SK-N-SH treated with all-trans-retinoic acid at 6 μM for 48 hours (cell line): ENCODE results near the gene SLC36A4.
"Not testable (repeated sequence)": the region's sequence is repeated elsewhere in the genome, so short reads cannot be mapped to it uniquely, and the experiment has no call there.

Experiments used
- ATAC-seq: fragments of 200-7000 bp; cut with Tn5 transposase; 3 replicates; pipeline ENCODE4 v1.9.1; 2020; ENCODE audit warnings: mild to moderate bottlenecking, moderate library complexity
- CSRNP3 ChIP-seq: fragments of 250-450 bp; sonication (Bioruptor Pico); IDR thresholded peaks from 2 replicates; pipeline ENCODE4 v1.5.1; 2021; ENCODE audit warnings: mild to moderate bottlenecking, moderate library complexity
- ESRRG ChIP-seq: fragments of 250-450 bp; sonication (Bioruptor Pico); IDR thresholded peaks from 2 replicates; pipeline ENCODE4 v1.6.1; 2021; ENCODE audit warnings: mild to moderate bottlenecking
- GLIS3 ChIP-seq: fragments of 250-450 bp; sonication (Bioruptor Pico); IDR thresholded peaks from 2 replicates; pipeline ENCODE4 v1.5.0; 2020; ENCODE audit warnings: mild to moderate bottlenecking, moderate library complexity
- OSR1 ChIP-seq: fragments of 250-450 bp; sonication (Bioruptor Pico); IDR thresholded peaks from 2 replicates; pipeline ENCODE4 v1.8.0; 2022; ENCODE audit warnings: moderate library complexity, mild to moderate bottlenecking, inconsistent platforms
- PATZ1 ChIP-seq: fragments of 250-450 bp; sonication (Bioruptor Pico); IDR thresholded peaks from 2 replicates; pipeline ENCODE4 v1.8.0; 2020; ENCODE audit warnings: mild to moderate bottlenecking, moderate library complexity, borderline replicate concordance
- POU6F1 ChIP-seq: fragments of 250-450 bp; sonication (Bioruptor Pico); IDR thresholded peaks from 2 replicates; pipeline ENCODE4 v1.8.0; 2021; ENCODE audit warnings: low read depth, mild to moderate bottlenecking, moderate library complexity, borderline replicate concordance
- PPARA ChIP-seq: fragments of 250-450 bp; sonication (Bioruptor Pico); IDR thresholded peaks from 2 replicates; pipeline ENCODE4 v1.5.0; 2020; ENCODE audit warnings: mild to moderate bottlenecking, borderline replicate concordance
- RARB ChIP-seq: fragments of 250-450 bp; sonication (Bioruptor Pico); IDR thresholded peaks from 2 replicates; pipeline ENCODE4 v1.8.0; 2021; ENCODE audit warnings: mild to moderate bottlenecking, moderate library complexity
- TCF4 ChIP-seq: fragments of 250-450 bp; sonication (Bioruptor Pico); IDR thresholded peaks from 2 replicates; pipeline ENCODE4 v1.8.0; 2021; ENCODE audit warnings: mild to moderate bottlenecking, moderate library complexity, borderline replicate concordance
- TOX ChIP-seq: fragments of 250-450 bp; sonication (Bioruptor Pico); IDR thresholded peaks from 2 replicates; pipeline ENCODE4 v1.8.0; 2021; ENCODE audit warnings: mild to moderate bottlenecking, moderate library complexity, borderline replicate concordance
- ZFP3 ChIP-seq: fragments of 250-450 bp; sonication (Bioruptor Pico); IDR thresholded peaks from 2 replicates; pipeline ENCODE4 v1.5.0; 2020; ENCODE audit warnings: mild to moderate bottlenecking, moderate library complexity
- ZFP30 ChIP-seq: fragments of 450-650 bp; formaldehyde crosslinking; IDR thresholded peaks from 2 replicates; pipeline ENCODE4 v1.5.0; 2022; ENCODE audit warnings: mild to moderate bottlenecking, moderate library complexity
- ZNF565 ChIP-seq: fragments of 450-650 bp; formaldehyde crosslinking; conservative IDR thresholded peaks from 2 replicates; pipeline ENCODE4 v1.5.0; 2020; ENCODE audit warnings: low read depth, mild to moderate bottlenecking, moderate library complexity
- ZNF8 ChIP-seq: fragments of 450-650 bp; formaldehyde crosslinking; IDR thresholded peaks from 2 replicates; pipeline ENCODE4 v1.5.0; 2020; ENCODE audit warnings: mild to moderate bottlenecking, moderate library complexity
- TF ChIP-seq, protein P1 (sequence below): fragments of 250-450 bp; sonication (Bioruptor Pico); IDR thresholded peaks from 2 replicates; pipeline ENCODE4 v1.5.1; 2020; ENCODE audit warnings: low read depth, mild to moderate bottlenecking, moderate library complexity
- TF ChIP-seq, protein P2 (sequence below): fragments of 250-450 bp; sonication (Bioruptor Pico); IDR thresholded peaks from 2 replicates; pipeline ENCODE4 v1.5.0; 2020; ENCODE audit warnings: mild to moderate bottlenecking, moderate library complexity

The SLC36A4 gene

DNA sequence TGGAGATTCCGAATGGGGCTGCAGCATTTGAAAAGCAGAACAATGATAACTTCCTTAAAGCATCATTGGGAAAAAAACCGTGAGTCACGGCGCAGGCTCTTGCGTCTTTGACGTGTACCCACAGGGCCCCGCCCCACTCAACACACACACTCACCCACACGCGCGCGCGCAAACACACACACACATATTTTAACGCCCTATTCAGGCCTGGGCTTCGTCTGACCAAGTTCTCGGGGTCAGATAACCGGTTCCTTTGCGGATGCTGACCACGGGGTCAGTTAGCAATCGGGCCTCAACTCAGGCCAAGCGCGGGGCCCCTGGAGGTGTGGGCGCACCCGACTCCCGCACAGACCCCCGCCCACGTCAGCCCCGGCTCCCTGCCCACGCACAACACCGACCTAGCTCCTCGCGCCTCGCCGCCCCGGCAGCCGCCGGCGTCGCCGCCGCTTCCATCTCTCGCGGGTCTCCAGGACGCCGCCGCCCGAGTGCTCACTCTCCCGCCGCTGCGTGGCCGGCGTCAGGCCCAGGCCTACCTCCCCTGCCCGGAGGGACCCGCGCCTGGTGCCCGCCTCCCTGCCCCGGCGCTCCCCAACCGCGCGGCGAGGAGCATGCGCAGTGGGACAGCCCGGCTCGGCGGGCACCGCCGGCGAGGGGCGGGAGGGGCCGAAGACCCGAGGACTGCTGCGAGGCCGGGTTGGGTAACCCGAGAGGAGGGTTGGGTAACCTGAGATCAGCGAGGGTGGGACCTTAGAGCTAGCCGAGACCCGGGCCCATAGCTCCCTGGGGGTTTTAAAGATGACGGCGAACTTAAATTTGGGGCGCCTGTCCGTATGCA is at the start of gene SLC36A4:
Gene SLC36A4, minus strand, starts transcription at position 612 of the 835 bp plus-strand sequence. Its CDS starts 159 bp downstream, at position 453.
- 0 out of 2 replicates have a peak, but pooled peaks have one; percentile 31 for TF ChIP-seq ZFP30 (CRISPR knock-in tag)
- no peak for TF ChIP-seq POU6F1 (CRISPR knock-in tag)
- no peak for TF ChIP-seq GLIS3
- TF ChIP-seq PPARA (CRISPR knock-in tag), result no peak
- TF ChIP-seq, protein P1, sequence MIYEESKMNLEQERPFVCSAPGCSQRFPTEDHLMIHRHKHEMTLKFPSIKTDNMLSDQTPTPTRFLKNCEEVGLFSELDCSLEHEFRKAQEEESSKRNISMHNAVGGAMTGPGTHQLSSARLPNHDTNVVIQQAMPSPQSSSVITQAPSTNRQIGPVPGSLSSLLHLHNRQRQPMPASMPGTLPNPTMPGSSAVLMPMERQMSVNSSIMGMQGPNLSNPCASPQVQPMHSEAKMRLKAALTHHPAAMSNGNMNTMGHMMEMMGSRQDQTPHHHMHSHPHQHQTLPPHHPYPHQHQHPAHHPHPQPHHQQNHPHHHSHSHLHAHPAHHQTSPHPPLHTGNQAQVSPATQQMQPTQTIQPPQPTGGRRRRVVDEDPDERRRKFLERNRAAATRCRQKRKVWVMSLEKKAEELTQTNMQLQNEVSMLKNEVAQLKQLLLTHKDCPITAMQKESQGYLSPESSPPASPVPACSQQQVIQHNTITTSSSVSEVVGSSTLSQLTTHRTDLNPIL (CRISPR knock-in tag), result no peak
- TF ChIP-seq ZNF8, result peak; percentile 61; the same call in 1 of the 2 replicates
- no peak; the same call in 1 of the 2 replicates for TF ChIP-seq CSRNP3 (CRISPR knock-in tag)
- no peak for TF ChIP-seq OSR1 (CRISPR knock-in tag)
- peak; percentile 96 for ATAC-seq

GRCh38 chr11:93246790-93247189 is 49.0 kb upstream of the SLC36A4 start:
- not testable (repeated sequence) for ATAC-seq

- no peak for ATAC-seq
- no peak for TF ChIP-seq RARB (CRISPR knock-in tag)
- no peak for TF ChIP-seq PPARA (CRISPR knock-in tag)
- TF ChIP-seq TCF4 (CRISPR knock-in tag), result no peak
These were observed 46.2 kb upstream of the SLC36A4 start for GRCh38 chr11:93244018-93244417.

DNA sequence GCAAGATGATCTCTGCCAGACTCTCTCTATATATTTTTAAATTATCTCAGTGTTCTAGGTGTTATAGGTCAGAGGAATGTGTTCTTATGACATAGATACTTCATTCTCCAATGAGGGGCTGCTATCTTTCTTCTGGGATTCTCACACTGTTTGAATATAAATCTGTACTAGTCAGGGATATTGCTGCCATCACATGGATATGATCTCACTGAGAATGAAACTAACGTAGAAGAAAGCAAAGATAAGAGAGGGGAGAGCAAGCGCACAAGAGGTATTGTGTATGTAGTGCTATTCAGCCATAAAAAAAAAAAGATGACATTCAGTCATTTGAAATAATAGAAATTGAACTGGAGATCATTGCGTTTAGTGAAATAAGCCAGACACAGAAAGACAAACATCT is 42.2 kb upstream of the SLC36A4 start:
- no peak for ATAC-seq
- TF ChIP-seq ZNF565, result no peak
- no peak for TF ChIP-seq ZFP30 (CRISPR knock-in tag)
- TF ChIP-seq, protein P1 (CRISPR knock-in tag), result no peak
- TF ChIP-seq PATZ1 (CRISPR knock-in tag), result no peak
- no peak for TF ChIP-seq CSRNP3 (CRISPR knock-in tag)
- no peak for TF ChIP-seq PPARA (CRISPR knock-in tag)
- no peak for TF ChIP-seq ZFP3 (CRISPR knock-in tag)
- no peak for TF ChIP-seq ESRRG
- TF ChIP-seq ZNF8, result no peak
- TF ChIP-seq, protein P2, sequence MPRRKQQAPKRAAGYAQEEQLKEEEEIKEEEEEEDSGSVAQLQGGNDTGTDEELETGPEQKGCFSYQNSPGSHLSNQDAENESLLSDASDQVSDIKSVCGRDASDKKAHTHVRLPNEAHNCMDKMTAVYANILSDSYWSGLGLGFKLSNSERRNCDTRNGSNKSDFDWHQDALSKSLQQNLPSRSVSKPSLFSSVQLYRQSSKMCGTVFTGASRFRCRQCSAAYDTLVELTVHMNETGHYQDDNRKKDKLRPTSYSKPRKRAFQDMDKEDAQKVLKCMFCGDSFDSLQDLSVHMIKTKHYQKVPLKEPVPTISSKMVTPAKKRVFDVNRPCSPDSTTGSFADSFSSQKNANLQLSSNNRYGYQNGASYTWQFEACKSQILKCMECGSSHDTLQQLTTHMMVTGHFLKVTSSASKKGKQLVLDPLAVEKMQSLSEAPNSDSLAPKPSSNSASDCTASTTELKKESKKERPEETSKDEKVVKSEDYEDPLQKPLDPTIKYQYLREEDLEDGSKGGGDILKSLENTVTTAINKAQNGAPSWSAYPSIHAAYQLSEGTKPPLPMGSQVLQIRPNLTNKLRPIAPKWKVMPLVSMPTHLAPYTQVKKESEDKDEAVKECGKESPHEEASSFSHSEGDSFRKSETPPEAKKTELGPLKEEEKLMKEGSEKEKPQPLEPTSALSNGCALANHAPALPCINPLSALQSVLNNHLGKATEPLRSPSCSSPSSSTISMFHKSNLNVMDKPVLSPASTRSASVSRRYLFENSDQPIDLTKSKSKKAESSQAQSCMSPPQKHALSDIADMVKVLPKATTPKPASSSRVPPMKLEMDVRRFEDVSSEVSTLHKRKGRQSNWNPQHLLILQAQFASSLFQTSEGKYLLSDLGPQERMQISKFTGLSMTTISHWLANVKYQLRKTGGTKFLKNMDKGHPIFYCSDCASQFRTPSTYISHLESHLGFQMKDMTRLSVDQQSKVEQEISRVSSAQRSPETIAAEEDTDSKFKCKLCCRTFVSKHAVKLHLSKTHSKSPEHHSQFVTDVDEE, result no peak
- no peak for TF ChIP-seq TCF4 (CRISPR knock-in tag)
- TF ChIP-seq POU6F1 (CRISPR knock-in tag), result no peak
- no peak for TF ChIP-seq TOX
